Left lobe of liver (tissue), 2 donors: ENCODE measurements around the gene RNF224. TPM values are rescaled to one million over a fixed set of nuclear protein-coding genes. Genes with fewer than 3 reads are reported as not detected.
"Not testable (repeated sequence)": the region's sequence is repeated elsewhere in the genome, so short reads cannot be mapped to it uniquely, and the experiment has no call there.

Experiments
- ATAC-seq: fragments of 200-7000 bp; cut with Tn5 transposase; one replicate; pipeline ENCODE4 v1.9.1; 2020; ENCODE audit warnings: mild to moderate bottlenecking, moderate library complexity
- DNase-seq: peaks from one replicate; pipeline ENCODE4 v3.0.0-alpha.2; 2020; ENCODE audit warnings: low spot score
- total RNA-seq: library from RNA; stranded (reverse); gene quantifications from one replicate; pipeline ENCODE4 v1.2.1, GENCODE V29; 2021
- donor health status: DM: no; HTN: no; CAD: no; lungs with moderate emphysema.
- donor health status: DM: no; HTN: yes; CAD: no.

Gene RNF224
- total RNA-seq, 1 donor from 2014 or later: not detected

DNA sequence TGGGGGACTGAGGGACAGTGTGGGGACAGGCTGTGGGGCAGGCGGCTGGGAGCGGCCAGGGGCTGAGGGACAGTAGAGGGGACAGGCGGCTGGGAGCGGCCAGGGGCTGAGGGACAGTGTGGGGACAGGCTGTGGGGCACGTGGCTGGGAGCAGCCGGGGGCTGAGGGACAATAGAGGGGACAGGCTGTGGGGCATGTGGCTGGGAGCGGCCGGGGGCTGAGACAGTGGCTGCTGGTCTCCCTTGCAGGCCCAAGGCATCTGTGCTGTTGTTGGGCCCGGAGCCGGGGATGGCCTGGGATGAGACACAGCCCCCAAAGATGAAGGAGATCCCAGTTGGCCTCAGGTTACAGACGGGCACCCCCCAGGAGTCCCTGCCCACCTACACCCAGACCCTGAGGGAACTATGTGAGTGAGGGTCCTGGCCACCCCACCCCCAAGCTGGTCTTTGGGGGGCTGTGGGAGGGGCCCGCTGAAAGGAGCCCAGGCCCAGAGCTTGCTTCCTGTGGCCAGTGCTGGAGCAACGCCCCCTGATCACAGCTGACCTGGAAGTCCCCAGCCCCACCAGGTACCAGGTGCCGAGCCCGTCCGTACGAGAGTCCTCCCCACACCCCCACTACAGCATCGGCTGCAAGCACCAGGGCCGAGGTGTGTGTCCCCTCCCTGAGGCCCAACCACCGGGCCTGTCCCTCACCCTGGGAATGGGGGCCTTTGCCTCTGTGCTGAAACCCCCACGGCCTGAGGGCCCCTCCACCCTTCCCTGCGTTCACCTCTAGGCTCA is 24.4 kb downstream of the RNF224 start:
- ATAC-seq (no peak), DNase-seq (no peak)

DNA sequence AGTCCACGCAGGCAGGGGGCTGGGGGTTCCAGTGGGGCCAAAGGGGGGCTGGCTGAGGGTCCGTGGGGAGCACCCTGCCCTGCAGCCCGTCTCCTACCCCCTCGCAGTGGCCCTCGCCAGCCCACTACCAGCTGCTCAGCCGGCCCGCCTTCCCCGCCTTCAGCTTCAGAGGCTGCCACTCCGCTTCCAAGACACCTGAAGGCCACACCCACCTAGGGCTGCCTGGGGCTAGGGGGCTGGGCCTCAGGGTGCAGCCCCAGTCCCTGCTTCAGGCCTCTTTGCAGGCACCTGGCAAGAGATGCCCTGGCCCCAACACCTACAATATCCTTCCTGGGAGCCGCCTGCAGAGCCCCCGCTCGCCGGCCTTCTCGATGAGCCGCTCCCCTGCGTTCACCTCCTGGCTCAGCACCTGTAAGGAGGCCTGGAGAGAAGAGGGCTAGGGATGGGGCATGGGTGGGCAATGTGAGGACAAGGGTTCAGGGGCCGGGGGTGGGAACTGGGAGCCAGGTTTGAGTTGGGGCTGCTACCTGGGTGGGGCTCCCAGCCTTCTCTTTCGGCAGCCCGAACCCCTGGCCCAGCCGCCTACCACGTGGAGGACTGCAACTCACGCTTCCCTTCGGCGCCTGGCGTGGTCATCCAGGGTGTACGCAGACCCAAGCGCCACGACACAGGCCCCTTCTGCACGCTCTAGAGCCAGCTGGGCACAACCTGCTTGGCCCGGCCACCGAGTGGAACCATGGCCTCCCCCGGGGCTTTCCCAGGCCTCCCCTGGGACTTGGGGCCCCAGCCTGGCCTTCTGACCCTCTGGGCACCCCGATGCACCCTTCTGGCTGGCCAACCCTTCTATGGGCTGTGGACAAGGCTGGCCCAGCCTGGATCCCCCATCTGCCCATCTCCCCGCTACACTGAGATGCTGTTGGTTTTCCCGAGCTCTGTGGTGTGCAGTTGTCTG is 25.5 kb downstream of the RNF224 start:
- ATAC-seq (no peak), DNase-seq (no peak)

DNA sequence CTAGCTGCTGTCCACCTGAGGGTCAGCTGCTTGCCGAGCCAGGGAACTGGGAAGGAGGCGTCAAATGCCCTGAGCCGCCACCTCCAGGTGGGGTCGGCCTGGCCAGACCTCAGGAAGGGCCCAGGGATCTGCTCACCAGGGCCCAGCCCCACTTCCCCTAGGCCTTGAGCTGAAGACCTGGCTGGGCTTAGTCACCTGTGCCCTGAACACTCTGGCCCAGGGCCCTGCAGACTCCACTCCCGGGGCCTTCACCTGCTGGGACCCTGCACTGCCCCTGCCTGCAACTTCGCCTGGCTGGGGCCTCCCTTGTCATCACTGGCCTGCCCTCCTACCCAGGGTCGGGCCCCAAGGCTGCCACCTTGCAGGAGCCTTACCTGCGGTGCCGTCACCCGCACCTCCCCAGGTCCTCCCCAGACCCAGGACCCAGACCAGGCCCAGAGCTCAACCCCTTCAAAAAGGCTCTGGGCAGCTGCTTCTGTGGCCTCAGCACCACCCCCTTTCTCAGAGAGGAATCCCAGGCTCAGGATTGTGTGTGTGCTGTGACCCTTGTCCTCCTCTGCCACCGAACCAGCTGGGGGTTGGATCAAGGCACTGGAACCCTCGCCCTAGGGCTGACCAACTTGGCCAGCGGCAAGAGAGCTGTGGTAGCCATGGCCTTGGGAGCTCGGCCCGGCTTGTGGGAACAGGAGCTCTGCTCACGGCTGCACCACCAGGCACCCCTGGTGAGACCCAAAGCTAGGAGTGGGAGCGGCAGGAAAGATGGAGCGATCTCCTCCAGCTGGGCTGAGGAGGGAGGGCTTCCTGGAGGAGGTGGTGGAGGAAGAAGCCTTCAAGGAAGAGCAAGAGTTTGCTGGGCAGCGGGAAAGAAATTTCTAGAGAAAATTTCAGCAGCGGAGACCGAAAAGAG is 26.7 kb downstream of the RNF224 start:
- ATAC-seq: peak; percentile 74

DNA sequence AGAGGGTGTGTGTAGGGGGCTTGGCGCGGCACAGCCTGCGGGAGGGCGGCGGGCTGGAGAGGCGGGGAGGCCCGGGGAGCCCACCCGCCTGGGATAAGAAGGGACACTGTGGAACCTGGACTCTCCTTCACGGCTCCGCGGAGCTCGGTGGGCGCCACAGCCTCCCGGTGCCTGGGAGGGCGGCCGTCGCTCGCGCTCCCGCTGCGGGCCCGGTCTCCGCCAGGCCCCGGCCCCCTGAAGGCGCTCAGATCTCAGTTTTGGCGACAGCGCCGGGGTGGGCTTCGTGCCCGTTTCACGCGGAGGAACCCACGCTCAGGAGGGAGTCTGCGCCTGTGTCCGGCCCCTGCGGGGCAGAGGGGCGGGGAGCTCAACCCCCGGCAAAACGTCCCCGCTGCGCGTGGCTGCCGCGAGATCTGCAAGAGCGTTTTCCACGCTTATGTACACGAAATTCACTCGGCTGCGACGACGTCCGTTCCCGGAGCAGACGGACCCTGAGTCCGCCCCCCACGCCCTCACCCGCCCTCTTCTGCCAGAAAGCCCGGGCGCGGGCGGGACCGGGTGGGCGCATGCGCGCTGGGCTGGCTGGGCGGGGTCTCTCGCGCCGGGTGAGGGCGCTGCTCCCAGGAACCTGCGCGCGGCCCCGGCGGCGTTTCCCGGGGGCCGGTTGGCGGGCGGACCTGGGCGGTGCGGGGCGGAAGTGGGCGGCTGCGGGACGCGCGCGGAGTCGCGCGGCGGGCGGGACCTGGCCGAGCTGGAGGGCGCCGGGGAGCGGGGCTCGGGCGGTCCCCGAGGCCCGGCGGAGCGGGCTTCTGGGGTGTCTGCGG is 27.5 kb downstream of the RNF224 start, which contains the start of gene NELFB:
Gene NELFB, plus strand, starts transcription at position 704 of the 824 bp plus-strand sequence.
- peak; percentile 83 for ATAC-seq
- peak; percentile 97 for DNase-seq

More for the DNA sequence above, 26.7 kb downstream of the RNF224 start:
- peak; percentile 82 for DNase-seq

DNA sequence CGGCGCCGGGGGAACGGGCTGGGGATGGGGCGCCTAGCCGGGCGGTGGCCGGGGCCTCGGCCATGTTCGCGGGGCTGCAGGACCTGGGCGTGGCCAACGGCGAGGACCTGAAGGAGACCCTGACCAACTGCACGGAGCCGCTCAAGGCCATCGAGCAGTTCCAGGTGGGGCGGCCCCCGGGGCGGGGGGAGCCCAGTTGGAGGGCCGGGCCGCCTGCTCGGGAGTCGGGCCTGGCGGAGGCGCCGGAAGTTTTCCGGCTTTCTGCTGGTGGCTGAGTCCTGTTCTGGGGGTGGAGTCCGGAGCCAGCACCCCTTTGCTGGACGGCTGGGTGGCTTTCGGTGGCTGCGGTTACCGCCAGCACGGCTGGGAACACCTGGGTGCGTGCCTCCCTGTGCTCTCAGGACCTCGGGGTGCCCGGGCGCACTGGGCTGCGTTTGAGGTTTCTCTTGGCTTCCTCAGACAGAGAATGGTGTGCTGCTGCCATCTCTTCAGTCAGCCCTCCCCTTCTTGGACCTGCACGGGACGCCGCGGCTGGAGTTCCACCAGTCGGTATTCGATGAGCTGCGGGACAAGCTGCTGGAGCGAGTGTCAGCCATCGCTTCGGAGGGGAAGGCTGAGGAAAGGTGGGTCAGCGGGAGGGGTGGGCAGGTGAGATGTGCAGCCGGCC is 28.3 kb downstream of the RNF224 start:
- DNase-seq: no peak
- ATAC-seq: peak; percentile 24

DNA sequence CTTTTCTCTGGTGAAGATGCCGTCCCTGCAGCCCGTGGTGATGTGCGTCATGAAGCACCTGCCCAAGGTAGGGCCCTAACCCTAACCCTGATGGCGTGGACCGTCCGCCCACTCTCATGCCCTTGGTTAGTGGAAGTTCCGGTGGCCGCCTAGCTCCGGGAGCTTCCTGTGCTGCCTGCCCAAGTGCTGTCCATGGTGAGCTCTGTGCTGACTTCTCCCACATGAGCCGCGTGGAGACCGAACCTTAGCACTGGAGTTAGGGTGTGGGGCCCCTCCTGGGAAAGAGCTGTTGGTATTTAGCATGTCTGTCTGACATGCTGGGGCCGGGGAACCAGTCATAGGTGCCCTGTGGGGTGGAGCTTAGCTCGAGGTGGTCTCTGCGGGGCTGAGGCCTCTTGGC is 29.1 kb downstream of the RNF224 start:
- DNase-seq: no peak
- ATAC-seq: no peak

DNA sequence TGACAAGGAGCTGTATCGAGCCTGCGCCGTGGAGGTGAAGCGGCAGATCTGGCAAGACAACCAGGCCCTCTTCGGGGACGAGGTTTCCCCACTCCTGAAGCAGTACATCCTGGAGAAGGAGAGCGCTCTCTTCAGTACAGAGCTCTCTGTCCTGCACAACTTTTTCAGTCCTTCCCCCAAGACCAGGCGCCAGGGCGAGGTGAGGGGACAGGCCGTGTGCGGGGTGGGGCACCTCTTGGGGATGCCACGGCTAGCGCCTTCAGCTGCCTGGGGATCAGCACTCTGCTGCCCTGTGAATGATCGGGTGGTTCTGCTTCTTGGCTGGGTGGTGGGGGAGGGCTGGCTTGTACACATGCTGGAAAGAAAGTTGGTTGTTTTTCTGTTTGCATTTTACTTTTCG is 29.6 kb downstream of the RNF224 start:
- ATAC-seq: no peak
- no peak for DNase-seq

DNA sequence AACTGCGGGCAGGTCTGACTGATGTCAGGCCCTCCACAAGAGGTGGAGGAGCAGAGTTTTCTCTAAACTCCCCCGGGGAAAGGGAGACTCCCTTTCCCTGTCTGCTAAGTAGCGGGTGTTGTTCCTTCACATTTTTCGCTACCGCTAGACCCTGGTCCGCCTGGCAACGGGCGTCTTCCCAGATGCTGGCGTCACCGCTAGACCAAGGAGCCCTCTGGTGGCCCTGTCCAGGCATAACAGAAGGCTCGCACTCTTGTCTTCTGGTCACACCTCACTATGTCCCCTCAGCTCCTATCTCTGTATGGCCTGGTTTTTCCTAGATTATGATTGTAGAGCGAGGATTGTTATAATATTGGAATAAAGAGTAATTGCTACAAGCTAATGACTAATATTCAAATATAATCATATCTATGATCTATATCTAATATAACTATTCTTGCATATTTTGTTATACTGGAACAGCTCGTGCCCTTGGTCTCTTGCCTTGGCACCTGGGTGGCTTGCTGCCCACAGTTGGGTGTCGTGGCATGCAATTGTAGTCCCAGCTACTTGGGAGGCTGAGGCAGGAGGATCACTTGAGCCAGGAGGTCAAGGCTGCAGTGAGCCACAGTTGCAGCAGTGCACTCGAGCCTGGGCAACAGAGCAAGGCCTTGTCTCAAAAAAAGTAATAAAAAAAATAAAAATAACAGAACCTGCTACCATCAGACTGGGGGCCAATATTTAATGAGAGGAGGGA is 35.0 kb downstream of the RNF224 start:
- ATAC-seq: not testable (repeated sequence)
- DNase-seq: peak; percentile 48

DNA sequence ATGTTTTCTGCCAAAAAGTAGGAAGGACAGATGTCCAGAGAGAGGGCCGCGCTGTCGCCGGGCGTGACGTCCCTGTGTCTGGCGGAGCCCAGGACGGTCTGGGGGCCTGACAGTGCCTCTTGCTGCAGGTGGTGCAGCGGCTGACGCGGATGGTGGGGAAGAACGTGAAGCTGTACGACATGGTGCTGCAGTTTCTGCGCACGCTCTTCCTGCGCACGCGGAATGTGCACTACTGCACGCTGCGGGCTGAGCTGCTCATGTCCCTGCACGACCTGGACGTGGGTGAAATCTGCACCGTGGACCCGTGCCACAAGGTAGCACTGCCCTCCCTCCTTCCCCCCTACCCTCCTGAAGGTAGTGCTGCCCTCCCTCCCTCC is 35.6 kb downstream of the RNF224 start:
- DNase-seq (no peak), ATAC-seq (no peak)

DNA sequence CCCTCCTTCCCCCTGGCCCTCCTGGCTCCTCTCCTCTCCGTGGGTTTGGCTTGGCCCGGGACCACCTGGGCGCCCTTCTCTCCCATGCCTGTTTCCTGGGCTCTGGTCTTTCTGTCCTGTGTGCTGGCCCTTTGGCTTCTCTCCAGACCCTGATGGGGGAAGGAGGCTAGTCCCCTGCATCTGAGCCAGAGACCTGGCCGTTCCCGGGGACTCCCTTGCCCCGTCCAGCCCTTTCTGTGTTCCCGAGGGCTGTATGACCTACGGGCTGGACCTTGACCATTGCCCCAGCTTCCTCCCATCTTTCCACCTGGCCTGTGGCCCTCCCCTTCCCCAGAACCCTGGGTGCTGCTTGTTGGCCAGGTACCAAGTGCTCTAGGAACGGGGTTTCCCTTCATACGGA is 36.2 kb downstream of the RNF224 start:
- ATAC-seq (peak; percentile 17), DNase-seq (no peak)

DNA sequence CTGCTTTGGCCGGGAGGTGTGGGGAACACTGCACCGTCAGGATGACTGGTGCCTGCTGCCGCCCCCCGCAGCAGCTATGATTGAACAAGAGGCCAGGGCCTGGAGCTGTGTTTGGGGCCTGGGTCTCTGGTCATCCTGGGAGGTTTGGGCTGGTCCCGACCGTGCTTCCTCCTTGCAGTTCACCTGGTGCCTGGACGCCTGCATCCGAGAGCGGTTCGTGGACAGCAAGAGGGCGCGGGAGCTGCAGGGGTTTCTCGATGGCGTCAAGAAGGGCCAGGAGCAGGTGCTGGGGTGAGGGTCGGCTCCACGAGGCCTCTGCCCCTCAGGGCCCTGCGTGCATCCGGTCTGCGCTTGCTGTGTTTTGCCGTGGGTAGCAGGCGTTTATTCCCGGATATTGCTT is 36.8 kb downstream of the RNF224 start:
- DNase-seq: no peak
- no peak for ATAC-seq

DNA sequence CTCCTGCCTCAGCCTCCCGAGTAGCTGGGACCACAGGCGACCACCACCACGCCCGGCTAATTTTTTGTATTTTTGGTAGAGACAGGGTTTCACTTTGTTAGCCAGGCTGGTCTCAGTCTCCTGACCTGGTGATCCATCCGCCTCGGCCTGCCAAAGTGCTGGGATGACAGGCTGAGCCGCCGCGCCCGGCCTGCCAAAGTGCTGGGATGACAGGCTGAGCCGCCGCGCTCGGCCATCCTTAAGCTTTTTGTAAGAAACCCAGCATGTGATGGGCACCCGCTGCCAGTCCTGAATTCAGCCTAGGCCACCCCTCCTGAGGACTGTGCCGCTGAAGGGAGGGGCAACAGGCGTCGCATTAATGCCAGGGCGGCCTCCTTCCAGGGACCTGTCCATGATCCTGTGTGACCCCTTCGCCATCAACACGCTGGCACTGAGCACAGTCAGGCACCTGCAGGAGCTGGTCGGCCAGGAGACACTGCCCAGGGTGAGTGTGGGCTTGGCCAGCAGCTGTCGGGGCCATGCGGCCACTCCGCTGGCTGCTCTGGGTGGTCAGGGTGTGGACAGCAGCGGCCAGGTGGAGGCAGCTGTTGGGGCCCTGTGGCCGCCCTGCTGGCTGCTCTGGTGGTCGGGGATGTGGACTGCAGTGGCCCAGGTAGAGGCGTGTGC is 38.3 kb downstream of the RNF224 start:
- ATAC-seq: no peak
- DNase-seq: no peak

DNA sequence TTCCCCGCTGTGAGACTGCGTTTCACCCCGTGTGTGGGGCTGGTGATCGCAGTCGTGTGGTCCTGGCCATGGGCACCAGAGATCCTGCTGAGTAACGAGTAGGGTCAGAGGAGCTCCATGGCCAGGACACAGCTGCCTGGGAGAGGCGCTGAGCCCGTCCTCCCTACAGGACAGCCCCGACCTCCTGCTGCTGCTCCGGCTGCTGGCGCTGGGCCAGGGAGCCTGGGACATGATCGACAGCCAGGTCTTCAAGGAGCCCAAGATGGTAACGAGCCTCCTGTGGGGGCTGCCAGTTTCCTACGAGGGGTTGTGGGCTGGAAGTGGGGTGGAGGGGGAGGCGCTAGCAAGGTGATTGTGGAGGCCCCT is 38.8 kb downstream of the RNF224 start:
- peak; percentile 49 for DNase-seq
- ATAC-seq: no peak

DNA sequence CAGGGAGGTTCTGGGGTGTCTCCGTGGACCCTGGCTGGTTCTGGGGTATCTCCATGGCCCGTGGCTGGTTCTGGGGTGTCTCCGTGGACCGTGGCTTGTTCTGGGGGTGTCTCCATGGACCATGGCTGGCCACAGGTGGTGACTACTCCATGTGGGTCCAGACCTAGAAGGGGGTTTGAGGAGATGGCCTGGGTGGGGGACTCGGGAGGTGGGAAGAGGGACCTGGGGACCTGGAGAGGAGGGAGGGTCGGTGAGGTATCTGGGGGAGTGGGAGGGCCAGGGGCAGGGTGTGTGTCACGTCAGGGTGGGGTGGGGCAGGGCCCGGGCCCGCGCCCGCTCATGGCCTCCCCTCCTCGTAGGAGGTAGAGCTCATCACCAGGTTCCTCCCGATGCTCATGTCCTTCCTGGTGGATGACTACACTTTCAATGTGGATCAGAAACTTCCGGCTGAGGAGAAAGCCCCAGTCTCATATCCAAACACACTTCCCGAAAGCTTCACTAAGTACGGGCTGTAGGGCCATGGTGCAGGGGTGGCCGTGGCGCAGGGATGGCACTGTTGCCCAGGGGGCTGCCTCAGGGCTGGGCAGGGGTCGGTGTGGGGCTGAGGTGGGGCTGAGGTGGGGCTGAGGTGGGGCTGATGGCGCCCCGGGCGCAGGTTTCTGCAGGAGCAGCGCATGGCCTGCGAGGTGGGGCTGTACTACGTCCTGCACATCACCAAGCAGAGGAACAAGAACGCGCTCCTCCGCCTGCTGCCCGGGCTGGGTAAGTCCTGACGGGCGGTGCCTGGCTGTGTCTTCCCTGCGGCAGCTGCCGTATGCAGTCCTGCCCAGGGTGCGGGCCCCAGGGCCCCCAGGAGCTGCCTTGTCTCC is 39.5 kb downstream of the RNF224 start:
- ATAC-seq (no peak), DNase-seq (no peak)

DNA sequence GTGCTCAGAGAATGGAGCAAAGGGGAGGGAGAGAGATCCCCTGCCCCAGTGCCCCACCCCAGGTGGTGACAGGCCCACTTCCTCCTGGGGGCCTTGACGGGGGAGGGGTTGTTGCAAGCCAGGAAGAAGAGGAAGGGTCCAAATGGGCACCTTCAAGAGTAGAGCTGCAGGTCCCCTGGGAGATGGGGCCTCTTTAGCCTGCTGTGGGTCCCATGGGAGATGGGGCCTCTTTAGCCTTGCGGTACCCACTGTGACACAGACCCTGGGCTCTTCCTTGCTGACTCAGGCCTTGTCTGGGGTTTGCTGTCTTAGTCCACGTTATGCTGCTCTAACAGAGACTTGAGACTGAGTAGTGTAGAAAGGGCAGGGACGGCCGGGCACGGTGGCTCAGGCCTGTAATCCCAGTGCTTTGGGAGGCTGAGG is 40.6 kb downstream of the RNF224 start:
- no peak for DNase-seq
- ATAC-seq: no peak

DNA sequence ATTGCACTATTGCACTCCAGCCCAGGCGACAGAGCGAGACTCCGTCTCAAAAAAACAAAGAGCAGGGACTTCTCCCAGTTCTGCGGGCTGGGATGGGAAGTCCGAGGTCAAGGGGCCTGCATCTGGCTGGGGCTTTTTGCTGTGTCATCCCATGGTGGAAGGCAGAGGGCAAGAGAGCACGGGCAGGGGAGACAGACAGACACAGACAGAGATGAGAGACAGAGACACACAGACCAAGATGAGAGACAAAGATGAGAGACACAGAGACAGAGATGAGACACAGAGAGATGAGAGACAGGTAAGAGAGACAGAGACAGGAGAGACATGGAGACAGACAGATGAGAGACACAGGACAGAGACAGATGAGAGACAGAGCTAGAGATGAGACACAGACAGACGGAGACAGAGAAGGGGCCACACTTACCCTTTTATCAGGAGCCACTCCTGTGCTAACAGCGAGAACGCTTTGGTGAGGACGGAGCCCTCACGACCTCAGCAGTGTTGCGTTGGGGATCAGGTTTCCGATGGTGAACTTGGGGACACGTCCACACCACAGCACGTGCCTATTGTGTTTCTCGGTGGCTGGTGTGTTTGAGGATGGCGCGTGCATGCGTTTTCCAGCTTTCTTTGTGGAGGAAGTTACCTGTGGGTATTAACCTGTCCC is 41.4 kb downstream of the RNF224 start:
- no peak for DNase-seq
- ATAC-seq: peak; percentile 46
